ENCODE measurements around the gene PRXL2A. TPM values are rescaled to one million over a fixed set of nuclear protein-coding genes. Genes with fewer than 3 reads are reported as not detected.

PRXL2A gene
- total RNA-seq, 2 experiments from 2014 or later: 13.6 to 14.0 TPM

- Mint-ChIP-seq H3K36me3 (peaks cover 19% of the 10 kb centered on the region), H3K27ac (peak overlapping the region; percentile 92), H3K4me1 (peaks cover 35% of the 10 kb centered on the region), H3K4me3 (peak overlapping the region; percentile 99), H3K27me3 (no peaks in the 10 kb centered on the region), H3K9me3 (no peaks in the 10 kb centered on the region)
- peak; percentile 54 for DNase-seq
- ATAC-seq (ENCODE audit: low read depth): peak; percentile 8
- POLR2A ChIA-PET: interaction anchor here (1.2 to 6.5 kb wide), 5 partner anchors 9 to 46 kb away, joined by 4 to 74 read pairs (median 6); no protein-coding TSS in a partner anchor
Observed at GRCh38 chr10:80454513-80455460, 46.4 kb downstream of the PRXL2A start.

GRCh38 chr10:80455461-80456349, 47.4 kb downstream of the PRXL2A start:
- H3K36me3 Mint-ChIP-seq: peaks cover 20% of the 10 kb centered on the region
- H3K4me1 Mint-ChIP-seq: peaks cover 44% of the 10 kb centered on the region
- no peaks in the 10 kb centered on the region for H3K9me3 Mint-ChIP-seq
- ATAC-seq (ENCODE audit: low read depth): no peak
- POLR2A ChIA-PET: interaction anchor here (0.6 to 6.5 kb wide), 12 partner anchors 8 to 68 kb away, joined by 3 to 74 read pairs (median 6); no protein-coding TSS in a partner anchor
- peak overlapping the region; percentile 92 for H3K27ac Mint-ChIP-seq
- peak overlapping the region; percentile 99 for H3K4me3 Mint-ChIP-seq
- no peaks in the 10 kb centered on the region for H3K27me3 Mint-ChIP-seq
- DNase-seq: no peak

GRCh38 chr10:80457554-80458262, 49.4 kb downstream of the PRXL2A start:
- DNase-seq: no peak
- Mint-ChIP-seq H3K4me1 (peaks cover 62% of the 10 kb centered on the region), H3K27ac (peak overlapping the region; percentile 93), H3K27me3 (no peaks in the 10 kb centered on the region), H3K9me3 (no peaks in the 10 kb centered on the region), H3K4me3 (peak overlapping the region; percentile 99), H3K36me3 (peaks cover 23% of the 10 kb centered on the region)
- POLR2A ChIA-PET: interaction anchor here (0.6 to 6.5 kb wide), 10 partner anchors 8 to 50 kb away, joined by 3 to 74 read pairs (median 6); no protein-coding TSS in a partner anchor
- no peak for ATAC-seq (ENCODE audit: low read depth)

DNA sequence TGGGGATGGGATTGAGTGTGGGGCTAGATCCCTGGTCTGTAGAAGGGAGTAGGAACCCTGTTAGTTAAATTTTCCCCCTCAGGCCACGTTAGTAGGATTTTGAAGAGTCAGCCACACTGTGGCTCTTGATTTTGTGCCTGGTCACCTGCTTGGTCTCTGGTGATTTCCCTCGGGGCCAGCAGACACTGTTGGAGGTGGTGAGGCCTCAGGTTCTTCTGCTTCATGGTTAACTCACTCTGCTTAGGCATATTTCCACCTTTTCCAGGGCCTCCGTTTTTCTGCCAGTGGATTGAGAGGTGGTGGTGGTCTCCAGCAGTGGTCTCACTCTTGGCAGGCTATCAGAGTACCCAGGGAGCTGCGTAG, 49.9 kb downstream of the PRXL2A start:
- Mint-ChIP-seq H3K9me3 (no peaks in the 10 kb centered on the region), H3K27me3 (no peaks in the 10 kb centered on the region), H3K27ac (peak overlapping the region; percentile 93), H3K4me1 (peaks cover 66% of the 10 kb centered on the region), H3K4me3 (peak overlapping the region; percentile 99), H3K36me3 (peaks cover 24% of the 10 kb centered on the region)
- POLR2A ChIA-PET: interaction anchor here (0.6 to 6.5 kb wide), 11 partner anchors 9 to 71 kb away, joined by 3 to 74 read pairs (median 7); no protein-coding TSS in a partner anchor
- no peak for DNase-seq
- no peak for ATAC-seq (ENCODE audit: low read depth)

DNA sequence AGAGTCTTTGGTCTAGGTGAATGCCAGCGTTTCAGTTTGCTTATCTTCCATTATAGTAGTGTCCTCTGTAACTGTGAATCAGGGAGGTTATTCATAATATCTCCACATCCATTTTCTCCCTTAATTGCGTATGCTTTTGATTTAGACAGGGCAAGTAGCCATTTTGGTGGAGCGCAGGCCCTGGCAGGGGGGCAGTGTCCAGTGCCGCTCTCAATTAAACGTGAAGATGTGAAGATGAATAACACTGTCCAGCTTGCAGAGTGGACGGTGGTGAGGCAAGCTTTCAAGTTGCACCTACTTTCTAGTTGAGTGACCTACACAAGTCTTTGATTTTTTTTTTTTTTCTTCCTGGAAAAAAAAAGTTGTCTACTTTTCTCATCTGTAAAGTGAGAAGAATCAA, 50.3 kb downstream of the PRXL2A start:
- H3K27ac Mint-ChIP-seq: peak overlapping the region; percentile 93
- peak overlapping the region; percentile 99 for H3K4me3 Mint-ChIP-seq
- POLR2A ChIA-PET: interaction anchor here (0.6 to 6.5 kb wide), 13 partner anchors 9 to 71 kb away, joined by 3 to 74 read pairs (median 6); no protein-coding TSS in a partner anchor
- ATAC-seq (ENCODE audit: low read depth): no peak
- H3K36me3 Mint-ChIP-seq: peaks cover 28% of the 10 kb centered on the region
- no peaks in the 10 kb centered on the region for H3K27me3 Mint-ChIP-seq
- H3K4me1 Mint-ChIP-seq: peaks cover 68% of the 10 kb centered on the region
- no peaks in the 10 kb centered on the region for H3K9me3 Mint-ChIP-seq
- no peak for DNase-seq

DNA sequence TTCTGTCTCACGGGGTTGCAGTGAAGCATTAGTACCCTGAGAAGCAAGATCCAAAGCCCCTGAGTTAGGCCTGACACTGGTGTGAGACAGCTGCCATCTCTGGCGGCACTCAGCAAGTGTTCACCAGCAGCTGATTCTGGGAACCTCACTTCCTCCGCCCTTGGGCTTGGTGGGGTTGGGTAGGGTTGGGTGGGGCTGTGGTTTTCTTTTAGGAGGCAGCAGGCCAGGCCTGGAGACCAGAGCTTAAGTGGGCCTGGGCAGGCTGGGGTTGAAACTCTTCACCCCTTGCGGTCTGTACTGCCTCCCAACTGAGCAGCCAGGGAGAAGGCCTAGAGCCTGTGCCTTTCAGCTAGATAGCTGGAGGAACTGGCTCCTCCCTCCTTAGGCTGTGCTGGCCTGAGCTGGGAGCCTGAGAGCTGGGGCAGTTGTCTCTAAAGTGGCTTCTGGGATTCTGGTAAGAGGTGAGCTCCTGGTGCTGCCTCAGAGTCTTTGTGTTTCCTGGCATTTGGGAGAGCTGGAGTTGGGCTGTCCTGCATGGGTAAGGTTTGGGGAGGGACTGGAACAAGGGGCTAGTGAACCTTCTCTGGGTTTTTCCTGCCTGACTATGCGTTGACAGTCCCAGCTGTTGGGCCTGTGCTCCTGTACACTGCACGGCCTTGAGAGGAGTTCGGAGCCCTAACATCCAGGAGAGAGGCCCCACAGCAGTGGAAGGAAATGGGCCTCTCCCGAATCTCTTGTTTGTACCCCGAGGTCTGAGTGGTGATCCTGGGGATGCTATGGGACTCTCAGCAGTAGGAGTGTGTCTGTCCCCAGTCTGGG, 50.9 kb downstream of the PRXL2A start:
- Mint-ChIP-seq H3K27ac (peak overlapping the region; percentile 93), H3K36me3 (peaks cover 32% of the 10 kb centered on the region), H3K4me1 (peaks cover 73% of the 10 kb centered on the region), H3K9me3 (no peaks in the 10 kb centered on the region), H3K4me3 (peak overlapping the region; percentile 99), H3K27me3 (no peaks in the 10 kb centered on the region)
- POLR2A ChIA-PET: interaction anchor here (0.8 to 6.5 kb wide), 13 partner anchors 8 to 70 kb away, joined by 3 to 74 read pairs (median 6); no protein-coding TSS in a partner anchor
- DNase-seq: peak; percentile 70
- peak; percentile 57 for ATAC-seq (ENCODE audit: low read depth)

- ATAC-seq (ENCODE audit: low read depth) (no peak), DNase-seq (no peak)
- Mint-ChIP-seq H3K27me3 (no peaks in the 10 kb centered on the region), H3K27ac (peak overlapping the region; percentile 93), H3K4me3 (peak overlapping the region; percentile 99), H3K9me3 (no peaks in the 10 kb centered on the region), H3K4me1 (peaks cover 84% of the 10 kb centered on the region), H3K36me3 (peaks cover 28% of the 10 kb centered on the region)
- POLR2A ChIA-PET: interaction anchor here (1.1 to 6.5 kb wide), 8 partner anchors 8 to 44 kb away, joined by 3 to 74 read pairs (median 18); no protein-coding TSS in a partner anchor
Observed at GRCh38 chr10:80460399-80461207, 52.3 kb downstream of the PRXL2A start.

DNA sequence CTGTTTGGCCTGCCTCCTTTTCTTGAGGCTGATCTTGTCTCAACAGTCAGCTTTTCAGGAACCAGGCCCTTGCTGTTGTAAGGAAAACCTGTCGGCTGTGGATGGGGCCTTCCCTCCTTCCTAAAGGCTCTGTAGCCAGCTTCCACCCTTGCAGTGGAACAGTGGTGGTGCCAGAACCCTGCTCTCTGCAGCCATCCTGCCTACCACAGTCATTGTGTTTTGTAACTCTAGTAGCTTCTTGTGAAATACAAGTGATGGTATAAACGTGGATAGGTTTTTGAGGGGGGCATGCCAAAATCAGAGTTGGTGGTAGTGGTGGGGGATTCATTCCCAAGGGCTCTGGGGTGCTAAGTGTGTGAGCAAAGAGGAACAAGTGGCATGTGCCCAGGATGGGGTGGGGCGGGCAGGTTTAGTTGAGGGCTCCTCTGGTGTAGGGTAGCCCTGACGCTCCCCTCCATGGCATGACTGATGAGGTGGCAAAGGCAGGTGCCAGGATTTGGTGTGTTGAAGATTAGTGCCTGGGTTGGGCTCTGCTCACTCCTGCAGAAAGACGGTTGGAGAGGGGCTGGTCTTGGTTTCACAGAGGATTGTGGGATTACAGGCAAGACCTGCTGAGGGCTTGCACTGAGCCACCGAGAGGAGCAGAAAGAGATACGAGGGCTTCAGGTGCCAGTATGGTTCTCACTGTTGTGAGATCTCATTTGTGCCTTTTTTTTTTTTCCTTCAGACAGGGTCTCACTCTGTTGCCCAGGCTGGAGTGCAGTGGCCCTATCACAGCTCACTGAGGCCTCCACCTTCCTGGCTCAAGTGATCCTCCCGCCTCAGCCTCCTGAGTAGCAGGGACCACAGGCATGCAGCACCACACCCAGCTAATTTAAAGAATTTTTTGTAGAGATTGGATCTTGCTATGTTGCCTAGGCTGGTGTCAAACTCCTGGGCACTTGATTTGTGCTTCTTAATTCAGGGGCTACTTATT, 53.1 kb downstream of the PRXL2A start:
- DNase-seq (no peak), ATAC-seq (ENCODE audit: low read depth) (no peak)
- no peaks in the 10 kb centered on the region for H3K27me3 Mint-ChIP-seq
- peaks cover 84% of the 10 kb centered on the region for H3K4me1 Mint-ChIP-seq
- H3K4me3 Mint-ChIP-seq: peak overlapping the region; percentile 99
- no peaks in the 10 kb centered on the region for H3K9me3 Mint-ChIP-seq
- peaks cover 22% of the 10 kb centered on the region for H3K36me3 Mint-ChIP-seq
- POLR2A ChIA-PET: interaction anchor here (1.2 to 14.2 kb wide), 7 partner anchors 7 to 43 kb away, joined by 5 to 150 read pairs (median 17); no protein-coding TSS in a partner anchor
- H3K27ac Mint-ChIP-seq: peak overlapping the region; percentile 93

DNA sequence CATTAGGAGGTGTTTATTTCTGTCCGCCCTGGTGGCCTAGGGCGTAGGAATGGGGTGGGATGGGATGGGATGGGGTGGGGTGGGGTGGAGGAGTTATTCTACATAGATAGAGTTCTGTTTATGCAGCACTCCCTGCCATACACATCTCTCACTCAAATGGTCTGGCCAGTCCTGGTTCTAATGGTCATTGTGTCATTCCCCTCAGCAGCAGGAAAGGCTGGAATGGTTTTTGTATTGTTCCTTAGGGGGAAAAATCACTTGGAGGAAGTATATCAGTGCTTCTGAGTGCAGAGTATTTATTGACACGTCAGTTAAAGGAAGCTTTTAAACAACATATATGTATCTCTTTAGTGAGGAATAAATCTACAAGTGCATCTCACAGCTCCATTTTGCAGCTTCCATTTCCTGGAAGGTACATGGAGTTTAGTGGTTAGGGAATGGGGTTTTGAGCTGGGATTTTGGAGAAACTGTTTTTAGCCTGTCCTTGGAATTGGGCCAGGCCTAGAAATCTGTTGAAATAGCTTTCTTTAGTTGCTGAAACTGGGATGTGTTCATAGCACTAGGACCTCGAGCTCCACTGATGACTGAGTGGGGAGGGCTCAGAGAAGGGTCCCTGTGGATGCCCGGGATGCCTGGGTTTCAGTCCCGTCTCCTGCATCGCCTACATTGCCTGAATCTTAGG, 54.1 kb downstream of the PRXL2A start:
- Mint-ChIP-seq H3K27ac (peak overlapping the region; percentile 68), H3K4me3 (peak overlapping the region; percentile 55), H3K36me3 (peaks cover 24% of the 10 kb centered on the region), H3K9me3 (no peaks in the 10 kb centered on the region), H3K4me1 (peaks cover 92% of the 10 kb centered on the region), H3K27me3 (no peaks in the 10 kb centered on the region)
- POLR2A ChIA-PET: interaction anchor here (1.0 to 14.2 kb wide), 4 partner anchors 10 to 39 kb away, joined by 3 to 150 read pairs (median 15); no protein-coding TSS in a partner anchor
- DNase-seq: no peak
- no peak for ATAC-seq (ENCODE audit: low read depth)

All from activated naive CD8-positive, alpha-beta T cell treated with anti-CD3 and anti-CD28 coated beads, Interleukin-2, amount 10 ng/mL, durations not matched to agents 7 days and 5 days (primary cell).